OCI-LY3 (cell line): Measurements from ENCODE around the gene ZNF592.
"Not testable (repeated sequence)": the region's sequence is repeated elsewhere in the genome, so short reads cannot be mapped to it uniquely, and the experiment has no call there.

ENCODE experiments used
- H2AFZ ChIP-seq: fragments of 200-600, 300-600 bp; shearing (Covaris generic); 2 replicates; pipeline ENCODE4 v1.6.0; 2014; ENCODE audit warnings: antibody characterized with exemption, low read depth, low read length
- H3K27ac ChIP-seq: fragments of 200-600, 300-600 bp; sonication (generic); 2 replicates; pipeline ENCODE4 v1.5.1; 2014; ENCODE audit warnings: mild to moderate bottlenecking, low read length, moderate library complexity, mixed read lengths
- H3K27me3 ChIP-seq: fragments of 200-600, 300-600 bp; sonication (generic); 2 replicates; pipeline ENCODE4 v1.6.1; 2014; ENCODE audit warnings: low read depth, low read length, mixed read lengths
- H3K36me3 ChIP-seq: fragments of 200-600, 300-600 bp; sonication (generic); replicated peaks from 2 replicates; pipeline ENCODE3; 2014; ENCODE audit warnings: low read depth, low read length, mixed read lengths
- H3K4me1 ChIP-seq: fragments of 300-600, 200-600 bp; sonication (generic); 2 replicates; pipeline ENCODE4 v1.6.1; 2014; ENCODE audit warnings: low read length, mixed read lengths
- H3K4me2 ChIP-seq: fragments of 200-600, 300-600 bp; sonication (generic); 2 replicates; pipeline ENCODE4 v1.6.1; 2014; ENCODE audit warnings: low read length, mixed read lengths
- H3K4me3 ChIP-seq: fragments of 300-600, 200-600 bp; sonication (generic); 2 replicates; pipeline ENCODE4 v1.5.1; 2014; ENCODE audit warnings: antibody characterized with exemption, mild to moderate bottlenecking, low read length, moderate library complexity
- H3K79me2 ChIP-seq: fragments of 300-600, 200-600 bp; shearing (Covaris generic); 2 replicates; pipeline ENCODE4 v1.6.1; 2014; ENCODE audit warnings: mild to moderate bottlenecking, low read length, mixed read lengths
- H3K9ac ChIP-seq: fragments of 300-600, 200-600 bp; shearing (Covaris generic); 2 replicates; pipeline ENCODE4 v1.6.0; 2014; ENCODE audit warnings: mild to moderate bottlenecking, low read length, moderate library complexity
- H3K9me3 ChIP-seq: fragments of 200-600, 300-600 bp; shearing (Covaris generic); 2 replicates; pipeline ENCODE4 v1.6.1; 2014; ENCODE audit warnings: low read length, mixed read lengths; ENCODE audit not compliant: insufficient read depth
- H4K20me1 ChIP-seq: fragments of 200-600, 300-600 bp; sonication (generic); 2 replicates; pipeline ENCODE4 v1.6.1; 2016; ENCODE audit warnings: low read length, mixed read lengths; ENCODE audit not compliant: insufficient read depth
- CTCF ChIP-seq: fragments of 200-600, 300-600 bp; sonication (generic); IDR thresholded peaks from 2 replicates; pipeline ENCODE4 v1.5.1; 2014; ENCODE audit warnings: antibody characterized with exemption, low read length, low read depth
- EZH2phosphoT487 ChIP-seq: fragments of 200-600 bp; shearing (Covaris generic); IDR thresholded peaks from 2 replicates; pipeline ENCODE4 v1.6.1; 2018; ENCODE audit warnings: antibody characterized with exemption, mixed run types, low read depth

Gene ZNF592

GRCh38 chr15:84727429-84727828 lies 21.0 kb upstream of the ZNF592 start:
- peaks cover 5% of the 10 kb centered on the region; the same call in 1 of the 2 replicates for H3K9me3 ChIP-seq
- H3K79me2 ChIP-seq = no peaks in the 10 kb centered on the region
- peaks cover 38% of the 10 kb centered on the region for H3K4me1 ChIP-seq
- no peak overlapping the region for H3K27ac ChIP-seq
- no peak overlapping the region for H3K9ac ChIP-seq
- TF ChIP-seq CTCF (no peak), EZH2phosphoT487 (no peak)
- H3K4me3 ChIP-seq = no peak overlapping the region
- no peaks in the 10 kb centered on the region for H4K20me1 ChIP-seq
- H3K4me2 ChIP-seq = no peak overlapping the region
- H2AFZ ChIP-seq = no peak overlapping the region
- H3K27me3 ChIP-seq = no peaks in the 10 kb centered on the region
- H3K36me3 ChIP-seq = no peaks in the 10 kb centered on the region

- TF ChIP-seq CTCF (no peak), EZH2phosphoT487 (no peak)
- no peak overlapping the region for H3K9ac ChIP-seq
- H3K9me3 ChIP-seq = peaks cover 5% of the 10 kb centered on the region; the same call in 1 of the 2 replicates
- H3K27me3 ChIP-seq = no peaks in the 10 kb centered on the region
- H4K20me1 ChIP-seq = no peaks in the 10 kb centered on the region
- H3K79me2 ChIP-seq = no peaks in the 10 kb centered on the region
- H2AFZ ChIP-seq = no peak overlapping the region
- H3K4me2 ChIP-seq = no peak overlapping the region
- no peak overlapping the region for H3K4me3 ChIP-seq
- H3K4me1 ChIP-seq = peaks cover 65% of the 10 kb centered on the region
- peak overlapping the region; percentile 79 for H3K27ac ChIP-seq
- no peaks in the 10 kb centered on the region for H3K36me3 ChIP-seq
These were observed 16.6 kb upstream of the ZNF592 start for GRCh38 chr15:84731774-84732173.

GRCh38 chr15:84734794-84735479 lies 13.5 kb upstream of the ZNF592 start:
- Histone ChIP-seq H3K4me3 (peak overlapping the region; percentile 71), H3K9ac (peak overlapping the region; percentile 81), H4K20me1 (no peaks in the 10 kb centered on the region), H3K27ac (peak overlapping the region; percentile 93), H3K36me3 (no peaks in the 10 kb centered on the region), H2AFZ (peak overlapping the region; percentile 84), H3K79me2 (no peaks in the 10 kb centered on the region), H3K9me3 (peaks cover 5% of the 10 kb centered on the region; the same call in 1 of the 2 replicates), H3K27me3 (no peaks in the 10 kb centered on the region), H3K4me2 (peak overlapping the region; percentile 90), H3K4me1 (peaks cover 57% of the 10 kb centered on the region)
- no peak for TF ChIP-seq EZH2phosphoT487
- TF ChIP-seq CTCF = no peak

GRCh38 chr15:84735480-84736061 lies 12.8 kb upstream of the ZNF592 start:
- Histone ChIP-seq H3K4me1 (peaks cover 55% of the 10 kb centered on the region), H3K9ac (peak overlapping the region; percentile 81), H3K4me3 (peak overlapping the region; percentile 71), H3K4me2 (peak overlapping the region; percentile 90), H3K27ac (peak overlapping the region; percentile 93), H2AFZ (peak overlapping the region; percentile 84; the same call in 1 of the 2 replicates)
- not testable (repeated sequence) for H3K36me3 ChIP-seq, H4K20me1 ChIP-seq, H3K79me2 ChIP-seq, H3K9me3 ChIP-seq, H3K27me3 ChIP-seq
- peak; percentile 13; the same call in 1 of the 2 replicates for TF ChIP-seq CTCF
